Cardiac septum (tissue), 1 donor: ENCODE results near the gene SLC39A12. TPM values are rescaled to one million over a fixed set of nuclear protein-coding genes. Genes with fewer than 3 reads are reported as not detected.

Source experiments
- DNase-seq: peaks from one replicate; pipeline ENCODE4 v3.0.0-alpha.2; 2020; ENCODE audit warnings: low spot score
- intact Hi-C: fragments of 100-400 bp; cut with DNase I; formaldehyde crosslinking; loops from one replicate; pipeline ENCODE4 v1.14.0; 2022
- total RNA-seq: library from RNA; stranded (reverse); fragmentation: NEBNext Ultra II Directional; extraction: Animal tissue kit (Norgen Biotek cat#: 25700); gene quantifications from one replicate; pipeline ENCODE4 v1.2.1, GENCODE V29; 2021
- donor health status: DM: no; HTN: no; CAD: no.

Gene SLC39A12
- total RNA-seq, 1 donor from 2014 or later, result not detected

- intact Hi-C loops, result no loop called here
- no peak for DNase-seq
Measured at GRCh38 chr10:18021725-18022480, 70.2 kb downstream of the SLC39A12 start.

GRCh38 chr10:18043148-18044006 lies 91.7 kb downstream of the SLC39A12 start:
- DNase-seq, result no peak
- intact Hi-C loops, result no loop called here

GRCh38 chr10:18044976-18045720 lies 93.4 kb downstream of the SLC39A12 start:
- intact Hi-C loops, result no loop called here
- DNase-seq, result no peak

GRCh38 chr10:18056583-18056982 lies 104.9 kb downstream of the SLC39A12 start:
- DNase-seq, result no peak
- intact Hi-C loops, result loop anchor here (5.0 kb wide), 1 partner anchor 36 kb away; no protein-coding TSS in a partner anchor

- no peak for DNase-seq
- intact Hi-C loops, result loop anchor here (5.0 kb wide), 1 partner anchor 32 kb away; no protein-coding TSS in a partner anchor
Measured at GRCh38 chr10:18059826-18060559, 108.3 kb downstream of the SLC39A12 start.

GRCh38 chr10:18066947-18067346 lies 115.2 kb downstream of the SLC39A12 start:
- intact Hi-C loops, result no loop called here
- no peak for DNase-seq

- intact Hi-C loops, result no loop called here
- no peak for DNase-seq
Measured at GRCh38 chr10:18068401-18068800, 116.7 kb downstream of the SLC39A12 start.

GRCh38 chr10:18071591-18071990 lies 119.9 kb downstream of the SLC39A12 start:
- intact Hi-C loops, result no loop called here
- DNase-seq, result no peak

- intact Hi-C loops, result no loop called here
Measured at GRCh38 chr10:18073314-18073713, 121.6 kb downstream of the SLC39A12 start.

GRCh38 chr10:18075881-18076280 lies 124.2 kb downstream of the SLC39A12 start:
- intact Hi-C loops, result no loop called here
- DNase-seq, result no peak

More at GRCh38 chr10:18073314-18073713, 121.6 kb downstream of the SLC39A12 start:
- DNase-seq, result no peak

GRCh38 chr10:18079665-18080295 lies 128.1 kb downstream of the SLC39A12 start:
- intact Hi-C loops, result loop anchor here (10.0 kb wide), 1 partner anchor 165 kb away; no protein-coding TSS in a partner anchor
- DNase-seq, result no peak

- intact Hi-C loops, result loop anchor here (10.0 kb wide), 1 partner anchor 168 kb away; no protein-coding TSS in a partner anchor
Measured at GRCh38 chr10:18082381-18082780, 130.7 kb downstream of the SLC39A12 start.

GRCh38 chr10:18085855-18086254 lies 134.1 kb downstream of the SLC39A12 start:
- DNase-seq, result no peak
- intact Hi-C loops, result loop anchor here (10.0 kb wide), 1 partner anchor 171 kb away; no protein-coding TSS in a partner anchor

More at GRCh38 chr10:18082381-18082780, 130.7 kb downstream of the SLC39A12 start:
- no peak for DNase-seq

GRCh38 chr10:18086746-18087145 lies 135.0 kb downstream of the SLC39A12 start:
- DNase-seq, result no peak
- intact Hi-C loops, result loop anchor here (10.0 kb wide), 1 partner anchor 172 kb away; no protein-coding TSS in a partner anchor

- intact Hi-C loops, result loop anchor here (10.0 kb wide), 1 partner anchor 173 kb away; no protein-coding TSS in a partner anchor
Measured at GRCh38 chr10:18087355-18087754, 135.6 kb downstream of the SLC39A12 start.

More at GRCh38 chr10:18087355-18087754, 135.6 kb downstream of the SLC39A12 start:
- no peak for DNase-seq
